ENCODE data around the gene FOXA3.

DNA sequence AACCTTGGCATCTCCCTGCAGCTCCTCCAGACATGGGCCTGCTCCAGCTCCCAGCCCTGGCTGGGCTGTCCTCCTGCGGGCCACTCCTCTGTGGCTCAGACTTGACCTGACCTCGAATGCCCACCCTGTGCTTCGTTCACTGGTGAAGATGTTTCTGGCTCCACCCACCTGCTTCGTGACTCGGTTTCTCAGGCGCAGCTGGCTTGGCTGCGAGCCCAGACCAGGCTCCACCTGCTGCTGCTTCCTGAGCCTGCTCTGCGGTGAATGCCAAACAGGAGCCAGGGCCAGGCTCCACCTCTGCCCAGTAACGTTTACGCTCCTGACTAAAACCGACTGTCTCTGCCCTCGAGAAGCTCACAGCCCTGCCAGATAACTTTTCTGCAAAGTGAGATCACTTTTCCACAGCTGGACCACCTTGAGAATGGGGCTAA is 40.1 kb upstream of the FOXA3 start:
- TF ChIP-seq, protein P1, sequence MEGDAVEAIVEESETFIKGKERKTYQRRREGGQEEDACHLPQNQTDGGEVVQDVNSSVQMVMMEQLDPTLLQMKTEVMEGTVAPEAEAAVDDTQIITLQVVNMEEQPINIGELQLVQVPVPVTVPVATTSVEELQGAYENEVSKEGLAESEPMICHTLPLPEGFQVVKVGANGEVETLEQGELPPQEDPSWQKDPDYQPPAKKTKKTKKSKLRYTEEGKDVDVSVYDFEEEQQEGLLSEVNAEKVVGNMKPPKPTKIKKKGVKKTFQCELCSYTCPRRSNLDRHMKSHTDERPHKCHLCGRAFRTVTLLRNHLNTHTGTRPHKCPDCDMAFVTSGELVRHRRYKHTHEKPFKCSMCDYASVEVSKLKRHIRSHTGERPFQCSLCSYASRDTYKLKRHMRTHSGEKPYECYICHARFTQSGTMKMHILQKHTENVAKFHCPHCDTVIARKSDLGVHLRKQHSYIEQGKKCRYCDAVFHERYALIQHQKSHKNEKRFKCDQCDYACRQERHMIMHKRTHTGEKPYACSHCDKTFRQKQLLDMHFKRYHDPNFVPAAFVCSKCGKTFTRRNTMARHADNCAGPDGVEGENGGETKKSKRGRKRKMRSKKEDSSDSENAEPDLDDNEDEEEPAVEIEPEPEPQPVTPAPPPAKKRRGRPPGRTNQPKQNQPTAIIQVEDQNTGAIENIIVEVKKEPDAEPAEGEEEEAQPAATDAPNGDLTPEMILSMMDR (IDR thresholded peaks at IDR 0.05) = no peak
- no peak for TF ChIP-seq POLR2A (IDR thresholded peaks at IDR 0.05)
